ENCODE measurements around the gene SYTL3.

GRCh38 chr6:158619922-158620801, 29.7 kb upstream of the SYTL3 start:
- TF ChIP-seq CTCF (IDR thresholded peaks at IDR 0.05; ENCODE audit: low read length) (no peak), EZH2 (IDR thresholded peaks at IDR 0.05; ENCODE audit: borderline replicate concordance, low read length) (no peak)
